PFSK-1 (cell line): Measurements from ENCODE around the gene RPP30.
A peak's percentile ranks its signal among the peaks of the same experiment; 100 is the strongest.

ENCODE experiments used
- FOXP2 ChIP-seq: optimal IDR thresholded peaks from 2 replicates; pipeline ENCODE3; 2011; ENCODE audit warnings: borderline replicate concordance, control low read depth, inconsistent platforms; ENCODE audit not compliant: insufficient read depth; ENCODE audit errors: extremely low read length, extremely low read depth
- POLR2AphosphoS5 ChIP-seq: IDR thresholded peaks from 2 replicates; pipeline ENCODE4 v1.6.1; 2012; ENCODE audit warnings: low read depth, mild to moderate bottlenecking, control low read depth, low read length, moderate library complexity
- SIN3A ChIP-seq: IDR thresholded peaks from 2 replicates; pipeline ENCODE4 v1.6.1; 2012; ENCODE audit warnings: mild to moderate bottlenecking, low read length, moderate library complexity, borderline replicate concordance; ENCODE audit not compliant: insufficient read depth
- TAF1 ChIP-seq: IDR thresholded peaks from 2 replicates; pipeline ENCODE4 v1.6.1; 2012; ENCODE audit warnings: low read length, control low read depth, borderline replicate concordance; ENCODE audit not compliant: insufficient read depth
- TF ChIP-seq, protein P1 (sequence below), 2 experiments: IDR thresholded peaks; 2 replicates each; pipeline versions ENCODE4 v1.6.1 to v1.8.0; 2011 to 2012; ENCODE audit warnings: low read depth in 2 of 2, low read length in 2 of 2, control low read depth in 1 of 2, inconsistent platforms in 1 of 2, mild to moderate bottlenecking in 1 of 2, moderate library complexity in 1 of 2; ENCODE audit not compliant: insufficient read depth in 1 of 2

- TF ChIP-seq POLR2AphosphoS5 (peak; percentile 79), FOXP2 (peak; percentile 67), TAF1 (peak; percentile 75), SIN3A (peak; percentile 57; the same call in 1 of the 2 replicates)
- TF ChIP-seq, protein P1, sequence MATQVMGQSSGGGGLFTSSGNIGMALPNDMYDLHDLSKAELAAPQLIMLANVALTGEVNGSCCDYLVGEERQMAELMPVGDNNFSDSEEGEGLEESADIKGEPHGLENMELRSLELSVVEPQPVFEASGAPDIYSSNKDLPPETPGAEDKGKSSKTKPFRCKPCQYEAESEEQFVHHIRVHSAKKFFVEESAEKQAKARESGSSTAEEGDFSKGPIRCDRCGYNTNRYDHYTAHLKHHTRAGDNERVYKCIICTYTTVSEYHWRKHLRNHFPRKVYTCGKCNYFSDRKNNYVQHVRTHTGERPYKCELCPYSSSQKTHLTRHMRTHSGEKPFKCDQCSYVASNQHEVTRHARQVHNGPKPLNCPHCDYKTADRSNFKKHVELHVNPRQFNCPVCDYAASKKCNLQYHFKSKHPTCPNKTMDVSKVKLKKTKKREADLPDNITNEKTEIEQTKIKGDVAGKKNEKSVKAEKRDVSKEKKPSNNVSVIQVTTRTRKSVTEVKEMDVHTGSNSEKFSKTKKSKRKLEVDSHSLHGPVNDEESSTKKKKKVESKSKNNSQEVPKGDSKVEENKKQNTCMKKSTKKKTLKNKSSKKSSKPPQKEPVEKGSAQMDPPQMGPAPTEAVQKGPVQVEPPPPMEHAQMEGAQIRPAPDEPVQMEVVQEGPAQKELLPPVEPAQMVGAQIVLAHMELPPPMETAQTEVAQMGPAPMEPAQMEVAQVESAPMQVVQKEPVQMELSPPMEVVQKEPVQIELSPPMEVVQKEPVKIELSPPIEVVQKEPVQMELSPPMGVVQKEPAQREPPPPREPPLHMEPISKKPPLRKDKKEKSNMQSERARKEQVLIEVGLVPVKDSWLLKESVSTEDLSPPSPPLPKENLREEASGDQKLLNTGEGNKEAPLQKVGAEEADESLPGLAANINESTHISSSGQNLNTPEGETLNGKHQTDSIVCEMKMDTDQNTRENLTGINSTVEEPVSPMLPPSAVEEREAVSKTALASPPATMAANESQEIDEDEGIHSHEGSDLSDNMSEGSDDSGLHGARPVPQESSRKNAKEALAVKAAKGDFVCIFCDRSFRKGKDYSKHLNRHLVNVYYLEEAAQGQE (IDR thresholded peaks at IDR 0.05; ENCODE audit: insufficient read depth in 1 of 2, low read depth in 2 of 2, low read length in 2 of 2): no peak
These were observed at the start of gene RPP30 for GRCh38 chr10:90871766-90872647.
